Rectal smooth muscle tissue (tissue), 1 donor: Measurements from ENCODE around the gene TPRN.

Experiments used
- H3K27ac ChIP-seq: one replicate; pipeline ENCODE4 v1.7.0; 2013; ENCODE audit warnings: low read depth, low read length, inconsistent platforms
- H3K27me3 ChIP-seq: one replicate; pipeline ENCODE4 v1.7.0; 2013; ENCODE audit warnings: low read length; ENCODE audit not compliant: control insufficient read depth, insufficient read depth
- H3K36me3 ChIP-seq: one replicate; pipeline ENCODE4 v1.7.0; 2013; ENCODE audit warnings: low read length; ENCODE audit not compliant: control insufficient read depth, insufficient read depth
- H3K4me1 ChIP-seq: one replicate; pipeline ENCODE4 v1.7.0; 2013; ENCODE audit warnings: low read length; ENCODE audit not compliant: control insufficient read depth, insufficient read depth
- H3K4me3 ChIP-seq: one replicate; pipeline ENCODE4 v1.7.0; 2013; ENCODE audit warnings: low read length
- H3K9ac ChIP-seq: one replicate; pipeline ENCODE4 v1.7.0; 2013; ENCODE audit warnings: low read length

TPRN gene

GRCh38 chr9:137182836-137183235 is 17.7 kb downstream of the TPRN start:
- peaks cover 38% of the 10 kb centered on the region for H3K36me3 ChIP-seq
- no peak overlapping the region for H3K9ac ChIP-seq
- H3K4me3 ChIP-seq: no peak overlapping the region
- H3K4me1 ChIP-seq: peaks cover 14% of the 10 kb centered on the region
- H3K27me3 ChIP-seq: no peaks in the 10 kb centered on the region
- no peak overlapping the region for H3K27ac ChIP-seq

- Histone ChIP-seq H3K9ac (no peak overlapping the region), H3K27ac (no peak overlapping the region), H3K27me3 (no peaks in the 10 kb centered on the region), H3K4me1 (peaks cover 2% of the 10 kb centered on the region), H3K36me3 (peaks cover 38% of the 10 kb centered on the region), H3K4me3 (no peak overlapping the region)
Observed at GRCh38 chr9:137181680-137182079, 18.9 kb downstream of the TPRN start.

DNA sequence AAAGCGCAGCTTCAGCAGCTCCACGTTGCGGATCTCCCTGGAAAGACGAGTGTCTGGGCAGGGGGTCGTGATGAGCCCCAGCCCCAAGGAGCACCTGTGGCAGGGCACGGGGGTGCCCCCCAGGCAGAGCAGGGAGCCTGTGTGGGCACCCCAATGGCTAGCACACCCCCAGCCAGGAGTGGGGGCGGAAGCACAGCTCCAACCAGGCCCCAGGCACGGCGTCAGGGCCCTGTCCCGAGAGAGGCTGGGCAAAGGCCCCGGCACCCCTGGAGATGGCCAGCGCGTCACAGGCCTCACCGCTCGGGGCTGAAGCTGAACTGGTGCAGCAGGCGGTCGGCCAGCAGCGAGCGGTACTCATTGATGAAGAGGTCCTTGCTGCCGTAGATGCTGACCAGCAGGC is 20.1 kb downstream of the TPRN start:
- H3K36me3 ChIP-seq: peaks cover 33% of the 10 kb centered on the region
- no peak overlapping the region for H3K27ac ChIP-seq
- no peaks in the 10 kb centered on the region for H3K27me3 ChIP-seq
- no peak overlapping the region for H3K9ac ChIP-seq
- no peaks in the 10 kb centered on the region for H3K4me1 ChIP-seq
- H3K4me3 ChIP-seq: no peak overlapping the region

DNA sequence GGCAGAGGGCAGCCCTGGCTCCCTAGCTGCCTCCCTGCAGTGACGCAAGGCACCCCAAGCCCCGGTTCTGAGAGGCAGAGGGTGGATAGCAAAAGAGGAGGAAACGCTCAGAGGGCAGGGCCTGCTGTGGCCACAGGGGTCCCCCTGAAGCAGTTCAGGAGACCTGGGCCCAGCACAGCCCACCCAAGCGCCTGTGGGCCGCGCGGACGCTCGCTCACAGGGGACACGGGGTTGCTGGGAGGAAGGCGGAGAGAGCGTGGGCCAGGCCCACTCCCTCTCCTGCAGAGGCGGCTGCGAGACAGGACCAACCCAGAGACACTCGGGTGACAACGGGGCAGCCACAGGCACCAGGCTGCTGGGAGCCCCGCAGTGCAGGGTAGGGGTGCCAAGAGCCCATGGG is 20.8 kb downstream of the TPRN start:
- Histone ChIP-seq H3K27me3 (no peaks in the 10 kb centered on the region), H3K9ac (no peak overlapping the region), H3K36me3 (peaks cover 33% of the 10 kb centered on the region), H3K4me1 (no peaks in the 10 kb centered on the region), H3K4me3 (no peak overlapping the region), H3K27ac (no peak overlapping the region)

DNA sequence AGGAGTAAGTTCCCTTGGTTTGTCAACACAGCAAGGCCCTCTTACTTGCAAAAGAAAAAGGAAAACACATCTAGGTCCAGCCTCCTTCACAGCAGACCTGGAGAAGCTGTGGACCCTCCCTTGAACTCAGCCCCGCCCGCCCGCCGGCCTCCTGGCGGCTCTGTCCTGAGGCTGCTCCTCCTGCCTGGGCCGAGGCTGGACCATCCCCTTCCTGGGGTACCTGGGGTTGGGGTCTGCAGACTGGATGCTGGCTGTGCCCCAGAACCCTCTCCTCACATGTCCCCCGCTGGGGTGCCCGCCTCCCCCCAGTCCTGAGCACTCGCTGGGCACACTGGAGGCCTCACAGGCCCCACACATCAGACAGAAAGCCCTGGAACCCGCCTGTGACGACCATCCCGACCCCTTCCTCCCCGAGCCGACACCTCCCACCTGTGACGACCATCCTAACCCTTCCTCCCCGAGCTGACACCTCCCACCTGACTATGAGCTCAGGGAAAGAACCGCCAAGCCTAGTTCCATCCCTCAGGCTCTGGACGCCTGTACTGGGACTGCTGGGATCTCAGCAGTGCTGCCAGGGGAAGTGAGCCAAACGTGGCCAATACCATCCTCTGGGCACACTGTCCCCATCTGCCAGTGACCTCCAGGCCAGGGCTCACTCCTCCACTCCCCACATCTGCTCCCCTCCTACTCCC is 21.5 kb downstream of the TPRN start:
- Histone ChIP-seq H3K27me3 (no peaks in the 10 kb centered on the region), H3K36me3 (peaks cover 33% of the 10 kb centered on the region), H3K4me1 (no peaks in the 10 kb centered on the region), H3K27ac (no peak overlapping the region), H3K4me3 (no peak overlapping the region), H3K9ac (no peak overlapping the region)

GRCh38 chr9:137178201-137178938 is 22.2 kb downstream of the TPRN start:
- H3K36me3 ChIP-seq: peaks cover 27% of the 10 kb centered on the region
- H3K4me3 ChIP-seq: no peak overlapping the region
- peaks cover 4% of the 10 kb centered on the region for H3K27me3 ChIP-seq
- H3K4me1 ChIP-seq: no peaks in the 10 kb centered on the region
- H3K9ac ChIP-seq: no peak overlapping the region
- H3K27ac ChIP-seq: no peak overlapping the region

GRCh38 chr9:137176302-137177182 is 24.0 kb downstream of the TPRN start:
- Histone ChIP-seq H3K9ac (no peak overlapping the region), H3K4me3 (no peak overlapping the region), H3K4me1 (no peaks in the 10 kb centered on the region), H3K27me3 (peaks cover 8% of the 10 kb centered on the region), H3K36me3 (peaks cover 17% of the 10 kb centered on the region), H3K27ac (no peak overlapping the region)

GRCh38 chr9:137175345-137175961 is 25.1 kb downstream of the TPRN start:
- Histone ChIP-seq H3K4me1 (no peaks in the 10 kb centered on the region), H3K27ac (no peak overlapping the region), H3K27me3 (peaks cover 11% of the 10 kb centered on the region), H3K4me3 (no peak overlapping the region), H3K36me3 (peaks cover 12% of the 10 kb centered on the region), H3K9ac (no peak overlapping the region)

- Histone ChIP-seq H3K9ac (no peak overlapping the region), H3K4me3 (no peak overlapping the region), H3K27me3 (peaks cover 17% of the 10 kb centered on the region), H3K36me3 (peaks cover 10% of the 10 kb centered on the region), H3K4me1 (no peaks in the 10 kb centered on the region), H3K27ac (no peak overlapping the region)
Observed at GRCh38 chr9:137174722-137175293, 25.7 kb downstream of the TPRN start.

DNA sequence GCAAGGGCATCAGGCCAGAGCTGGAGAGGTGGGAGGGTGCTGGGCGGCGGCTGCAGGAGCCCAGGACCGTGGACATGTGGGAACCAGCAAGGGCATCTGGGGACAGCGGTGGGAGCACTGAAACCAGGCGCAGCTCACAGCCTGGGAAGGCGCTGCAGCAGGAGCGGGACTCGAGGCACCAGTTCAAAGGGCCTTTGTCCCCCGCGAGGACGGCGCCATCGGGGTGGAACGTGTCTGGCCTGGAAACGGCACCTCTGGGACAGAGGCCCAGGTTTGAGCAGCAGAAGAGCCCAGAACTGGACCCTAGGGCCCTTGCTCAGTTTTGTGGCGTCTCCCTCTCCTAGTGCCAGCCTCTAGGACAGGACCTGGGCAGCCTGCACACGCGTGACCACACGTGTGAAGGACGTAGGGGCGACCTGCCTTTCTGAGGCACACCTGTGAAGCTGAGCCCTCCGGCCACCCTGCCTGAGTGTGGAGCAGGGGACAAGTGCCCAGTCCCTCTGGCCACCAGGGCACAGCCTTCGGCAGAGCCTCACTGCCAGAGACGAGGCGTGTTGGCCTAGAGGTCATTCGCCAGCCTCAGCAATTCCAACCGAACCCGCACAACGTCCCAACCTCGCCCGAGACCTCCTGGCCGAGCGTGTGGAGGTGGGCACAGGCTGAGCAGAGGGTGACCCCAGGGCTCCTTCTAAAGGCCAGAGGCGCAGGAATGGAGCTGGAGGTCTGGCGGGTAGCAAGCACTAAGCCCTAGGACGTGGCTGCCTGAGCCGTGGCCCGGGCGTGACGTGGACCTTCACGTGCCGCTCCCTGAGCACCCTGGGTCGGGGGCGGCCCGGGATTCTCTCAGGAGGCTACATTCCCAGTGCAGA is 26.5 kb downstream of the TPRN start:
- H3K27me3 ChIP-seq: peaks cover 25% of the 10 kb centered on the region
- H3K9ac ChIP-seq: no peak overlapping the region
- H3K4me1 ChIP-seq: no peaks in the 10 kb centered on the region
- no peak overlapping the region for H3K27ac ChIP-seq
- no peak overlapping the region for H3K4me3 ChIP-seq
- H3K36me3 ChIP-seq: peaks cover 6% of the 10 kb centered on the region
